ENCODE data around the gene DNAJC11.
"Not testable (repeated sequence)": the region's sequence is repeated elsewhere in the genome, so short reads cannot be mapped to it uniquely, and the experiment has no call there.

The DNAJC11 gene

DNA sequence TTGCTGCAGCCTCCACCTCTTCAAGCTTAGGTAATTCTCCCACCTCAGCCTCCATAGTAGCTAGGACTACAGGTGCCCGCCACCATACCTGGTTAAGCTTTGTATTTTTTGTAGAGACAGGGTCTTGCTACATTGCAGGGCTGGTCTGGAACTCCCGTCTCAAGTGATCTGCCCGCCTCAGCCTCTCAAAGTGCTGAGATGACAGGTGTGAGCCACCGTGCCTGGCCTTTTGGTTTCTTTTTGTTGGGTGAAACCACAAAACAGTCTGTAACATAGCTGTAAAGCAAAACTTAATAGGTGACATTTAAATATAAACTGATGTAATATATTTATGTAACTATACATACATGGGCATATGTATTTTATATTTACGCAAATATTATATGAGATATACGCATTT, 3.1 kb upstream of the DNAJC11 start:
- Histone ChIP-seq H4K20me1 (ENCODE audit: insufficient read depth) (no peaks in the 10 kb centered on the region), H3K36me3 (ENCODE audit: insufficient read depth) (no peaks in the 10 kb centered on the region), H2AFZ (ENCODE audit: low read depth) (no peak overlapping the region), H3K4me1 (ENCODE audit: low read depth, poor library complexity, severe bottlenecking) (peaks cover 16% of the 10 kb centered on the region), H3K4me3 (IDR thresholded peaks at IDR 0.05; ENCODE audit: insufficient read depth, low read depth, low read length) (no peak overlapping the region), H3K27me3 (ENCODE audit: insufficient read depth, low read depth) (no peaks in the 10 kb centered on the region; the same call in 1 of the 2 replicates), H3K27ac (no peak overlapping the region), H3K79me2 (ENCODE audit: insufficient read depth, low read depth) (peaks cover 18% of the 10 kb centered on the region), H3K4me2 (no peak overlapping the region), H3K9ac (no peak overlapping the region)
- TF ChIP-seq, protein P1, sequence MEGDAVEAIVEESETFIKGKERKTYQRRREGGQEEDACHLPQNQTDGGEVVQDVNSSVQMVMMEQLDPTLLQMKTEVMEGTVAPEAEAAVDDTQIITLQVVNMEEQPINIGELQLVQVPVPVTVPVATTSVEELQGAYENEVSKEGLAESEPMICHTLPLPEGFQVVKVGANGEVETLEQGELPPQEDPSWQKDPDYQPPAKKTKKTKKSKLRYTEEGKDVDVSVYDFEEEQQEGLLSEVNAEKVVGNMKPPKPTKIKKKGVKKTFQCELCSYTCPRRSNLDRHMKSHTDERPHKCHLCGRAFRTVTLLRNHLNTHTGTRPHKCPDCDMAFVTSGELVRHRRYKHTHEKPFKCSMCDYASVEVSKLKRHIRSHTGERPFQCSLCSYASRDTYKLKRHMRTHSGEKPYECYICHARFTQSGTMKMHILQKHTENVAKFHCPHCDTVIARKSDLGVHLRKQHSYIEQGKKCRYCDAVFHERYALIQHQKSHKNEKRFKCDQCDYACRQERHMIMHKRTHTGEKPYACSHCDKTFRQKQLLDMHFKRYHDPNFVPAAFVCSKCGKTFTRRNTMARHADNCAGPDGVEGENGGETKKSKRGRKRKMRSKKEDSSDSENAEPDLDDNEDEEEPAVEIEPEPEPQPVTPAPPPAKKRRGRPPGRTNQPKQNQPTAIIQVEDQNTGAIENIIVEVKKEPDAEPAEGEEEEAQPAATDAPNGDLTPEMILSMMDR (conservative IDR thresholded peaks at IDR 0.05; ENCODE audit: low read depth, low read length) = no peak

DNA sequence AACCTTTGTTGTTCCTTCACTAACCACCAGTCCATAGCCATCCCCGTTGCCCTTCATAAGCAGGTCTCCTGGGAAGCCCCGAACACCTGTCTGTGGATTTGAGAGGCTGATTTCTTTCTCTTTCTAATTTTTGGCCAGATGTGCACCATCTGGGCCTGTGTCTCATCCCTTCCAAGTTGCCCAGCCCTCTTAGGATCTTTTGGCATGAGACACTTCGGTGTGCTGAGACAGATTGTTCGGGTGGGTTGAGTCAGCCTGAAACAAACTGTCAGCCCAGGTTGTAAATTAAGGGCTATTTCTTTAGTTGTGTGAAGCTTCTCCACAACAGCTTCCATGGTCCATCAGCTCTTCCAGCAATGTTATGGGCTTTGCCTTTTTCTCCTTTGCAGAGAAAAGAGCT, 1.4 kb upstream of the DNAJC11 start:
- peaks cover 21% of the 10 kb centered on the region for H3K4me1 ChIP-seq (ENCODE audit: low read depth, poor library complexity, severe bottlenecking)
- H3K4me2 ChIP-seq = no peak overlapping the region
- H3K36me3 ChIP-seq (ENCODE audit: insufficient read depth) = no peaks in the 10 kb centered on the region
- no peaks in the 10 kb centered on the region for H4K20me1 ChIP-seq (ENCODE audit: insufficient read depth)
- H2AFZ ChIP-seq (ENCODE audit: low read depth) = no peak overlapping the region
- no peak overlapping the region for H3K27ac ChIP-seq
- peaks cover 33% of the 10 kb centered on the region for H3K79me2 ChIP-seq (ENCODE audit: insufficient read depth, low read depth)
- H3K9ac ChIP-seq = no peak overlapping the region
- no peak overlapping the region for H3K4me3 ChIP-seq (IDR thresholded peaks at IDR 0.05; ENCODE audit: insufficient read depth, low read depth, low read length)
- TF ChIP-seq, protein P1 (conservative IDR thresholded peaks at IDR 0.05; ENCODE audit: low read depth, low read length) = no peak
- no peaks in the 10 kb centered on the region; the same call in 1 of the 2 replicates for H3K27me3 ChIP-seq (ENCODE audit: insufficient read depth, low read depth)

DNA sequence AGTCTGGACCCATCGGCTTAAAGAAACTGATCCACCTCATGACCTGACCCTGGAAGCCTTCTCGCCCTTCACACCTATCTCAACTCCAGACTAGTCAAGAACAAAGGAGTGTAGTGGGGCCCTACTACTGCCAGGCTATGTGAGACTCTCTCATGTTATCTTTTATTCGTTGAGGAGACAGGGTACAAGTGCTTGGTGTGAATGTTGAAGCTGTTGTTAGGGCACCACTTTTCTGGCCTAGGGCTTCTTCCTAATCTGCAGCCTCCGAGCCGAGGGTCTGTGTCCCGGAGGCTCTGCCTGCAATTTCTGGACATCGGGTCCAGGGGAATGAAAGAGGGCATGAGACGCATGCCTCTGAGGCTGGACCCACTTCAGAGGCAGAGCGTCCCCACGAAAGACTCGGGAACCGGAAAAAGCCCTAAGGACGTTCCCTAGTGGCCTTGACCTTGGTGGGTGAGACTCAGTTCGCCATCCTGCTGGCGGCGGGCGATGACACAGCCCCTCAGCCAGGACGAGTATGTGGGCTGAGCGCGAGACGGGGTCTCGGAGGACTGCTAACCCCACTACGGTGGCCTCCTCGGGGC, 671 bp downstream of the DNAJC11 start:
- Histone ChIP-seq H3K4me1 (ENCODE audit: low read depth, poor library complexity, severe bottlenecking) (peaks cover 21% of the 10 kb centered on the region), H4K20me1 (ENCODE audit: insufficient read depth) (no peaks in the 10 kb centered on the region), H3K4me2 (peak overlapping the region; percentile 64), H3K4me3 (IDR thresholded peaks at IDR 0.05; ENCODE audit: insufficient read depth, low read depth, low read length) (peak overlapping the region; percentile 90), H3K27me3 (ENCODE audit: insufficient read depth, low read depth) (no peaks in the 10 kb centered on the region), H3K36me3 (ENCODE audit: insufficient read depth) (no peaks in the 10 kb centered on the region), H2AFZ (ENCODE audit: low read depth) (peak overlapping the region; percentile 73; the same call in 1 of the 2 replicates), H3K79me2 (ENCODE audit: insufficient read depth, low read depth) (peaks cover 36% of the 10 kb centered on the region), H3K27ac (peak overlapping the region; percentile 76), H3K9ac (peak overlapping the region; percentile 98)
- TF ChIP-seq, protein P1 (conservative IDR thresholded peaks at IDR 0.05; ENCODE audit: low read depth, low read length) = no peak

DNA sequence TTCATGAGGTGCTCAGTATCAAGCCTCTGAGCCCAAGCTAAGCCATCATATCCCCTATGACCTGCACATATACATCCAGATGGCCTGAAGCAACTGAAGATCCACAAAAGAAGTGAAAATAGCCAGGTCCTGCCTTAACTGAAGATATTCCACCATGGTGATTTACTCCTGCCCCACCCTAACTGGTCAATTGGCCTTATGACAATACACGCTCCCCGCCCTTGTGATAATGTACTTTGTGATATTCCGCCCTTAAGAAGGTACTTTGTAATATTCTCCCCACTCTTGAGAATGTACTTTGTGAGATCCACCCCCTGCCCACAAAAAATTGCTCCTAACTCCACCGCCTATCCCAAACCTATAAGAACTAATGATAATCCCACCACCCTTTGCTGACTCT, 1.7 kb downstream of the DNAJC11 start:
- H3K79me2 ChIP-seq (ENCODE audit: insufficient read depth, low read depth) = peaks cover 36% of the 10 kb centered on the region
- H3K36me3 ChIP-seq (ENCODE audit: insufficient read depth); H3K9ac ChIP-seq; H3K27ac ChIP-seq; H3K27me3 ChIP-seq (ENCODE audit: insufficient read depth, low read depth); H3K4me3 ChIP-seq (IDR thresholded peaks at IDR 0.05; ENCODE audit: insufficient read depth, low read depth, low read length); H4K20me1 ChIP-seq (ENCODE audit: insufficient read depth); H2AFZ ChIP-seq (ENCODE audit: low read depth): not testable (repeated sequence)
- H3K4me1 ChIP-seq (ENCODE audit: low read depth, poor library complexity, severe bottlenecking) = peaks cover 19% of the 10 kb centered on the region
- peak overlapping the region; percentile 64; the same call in 1 of the 2 replicates for H3K4me2 ChIP-seq

DNA sequence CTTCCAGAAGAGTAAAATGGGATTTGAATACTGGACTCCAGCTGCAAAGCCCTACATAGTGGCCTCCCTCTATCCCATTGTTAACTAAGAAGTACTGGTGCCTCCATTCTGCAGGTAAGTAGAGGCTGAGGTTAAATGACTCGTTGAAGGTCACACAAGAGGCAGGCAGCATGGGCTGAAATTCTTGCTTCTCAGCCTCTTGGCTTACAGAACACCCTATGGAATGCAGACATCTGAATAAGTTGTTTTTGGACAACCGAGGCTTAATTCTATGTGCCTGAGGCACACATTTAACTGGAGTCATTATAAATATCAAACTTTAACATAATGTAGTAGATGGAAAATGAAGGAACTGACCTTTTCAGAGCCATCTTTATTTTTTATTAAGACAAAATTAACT, 5.7 kb downstream of the DNAJC11 start:
- H4K20me1 ChIP-seq (ENCODE audit: insufficient read depth) = no peaks in the 10 kb centered on the region
- no peak overlapping the region for H3K9ac ChIP-seq
- H3K79me2 ChIP-seq (ENCODE audit: insufficient read depth, low read depth) = peaks cover 30% of the 10 kb centered on the region
- H3K4me2 ChIP-seq = no peak overlapping the region
- H3K4me1 ChIP-seq (ENCODE audit: low read depth, poor library complexity, severe bottlenecking) = peaks cover 15% of the 10 kb centered on the region
- H3K4me3 ChIP-seq (IDR thresholded peaks at IDR 0.05; ENCODE audit: insufficient read depth, low read depth, low read length) = no peak overlapping the region
- H2AFZ ChIP-seq (ENCODE audit: low read depth) = no peak overlapping the region
- TF ChIP-seq, protein P1 (conservative IDR thresholded peaks at IDR 0.05; ENCODE audit: low read depth, low read length) = no peak
- no peaks in the 10 kb centered on the region for H3K36me3 ChIP-seq (ENCODE audit: insufficient read depth)
- no peak overlapping the region for H3K27ac ChIP-seq
- H3K27me3 ChIP-seq (ENCODE audit: insufficient read depth, low read depth) = no peaks in the 10 kb centered on the region

Measured in KMS-11 (cell line).